B cell (primary cell): ENCODE data around the gene PPP3CA. TPM values are rescaled to one million over a fixed set of nuclear protein-coding genes. Genes with fewer than 3 reads are reported as not detected.

ENCODE experiments used
- ATAC-seq: fragments of 200-7000 bp; cut with Tn5 transposase; one replicate; pipeline ENCODE4 v1.10.0; 2021; ENCODE audit warnings: low read depth, mild to moderate bottlenecking, moderate number of reproducible peaks, moderate library complexity
- CTCF ChIA-PET: fragments of 350-600 bp; sonication (Branson Sonifier 250); formaldehyde crosslinking; loops from one replicate; lab custom pipeline; 2021; ENCODE audit warnings: antibody characterized with exemption, inconsistent platforms; lab: Charles Lee
- POLR2A ChIA-PET: fragments of 350-600 bp; sonication (Branson Sonifier 250); formaldehyde crosslinking; loops from one replicate; lab custom pipeline; 2021; ENCODE audit warnings: antibody characterized with exemption; lab: Charles Lee
- DNase-seq: peaks from one replicate; pipeline ENCODE4 v3.0.0; 2013
- H2AFZ ChIP-seq: 2 replicates; pipeline ENCODE4 v1.6.1; 2012; ENCODE audit warnings: mild to moderate bottlenecking, low read depth, low read length; ENCODE audit not compliant: insufficient read depth, poor library complexity, severe bottlenecking
- H3K27ac ChIP-seq, 2 donors: 1 replicate in 1 of 2; 2 replicates in 1 of 2; pipeline ENCODE4 v1.5.1; 2012 to 2013; ENCODE audit warnings: low read length in 2 of 2, mild to moderate bottlenecking in 2 of 2, moderate library complexity in 1 of 2
- H3K27me3 ChIP-seq, 4 experiments: fragments of 200-600 bp in 1 of 4; sonication (generic) in 1 of 4; replicated peaks in 1 of 4; 1 replicate in 2 of 4; 2 replicates in 2 of 4; pipeline versions ENCODE4 v1.6.1 to v1.7.0; 2013 to 2016; ENCODE audit warnings: low read length in 3 of 4, mild to moderate bottlenecking in 2 of 4, mixed read lengths in 1 of 4, moderate library complexity in 1 of 4; ENCODE audit not compliant: insufficient read depth in 4 of 4, control insufficient read depth in 3 of 4; ENCODE audit errors: control extremely low read depth in 1 of 4
- H3K36me3 ChIP-seq, 2 experiments: replicated peaks in 1 of 2; 1 replicate in 1 of 2; 2 replicates in 1 of 2; pipeline versions ENCODE4 v1.6.1 to v1.7.1; 2013; ENCODE audit warnings: low read length in 1 of 2; ENCODE audit not compliant: insufficient read depth in 2 of 2, control insufficient read depth in 1 of 2; ENCODE audit errors: control extremely low read depth in 1 of 2, extremely low read depth in 1 of 2
- H3K4me1 ChIP-seq, 2 donors: fragments of 200-600 bp in 1 of 2; sonication (generic) in 1 of 2; 1 replicate in 1 of 2; 2 replicates in 1 of 2; pipeline versions ENCODE4 v1.5.1 to v1.6.1; 2013 to 2017; ENCODE audit warnings: low read length in 2 of 2; ENCODE audit not compliant: control insufficient read depth in 2 of 2, insufficient read depth in 2 of 2
- H3K4me2 ChIP-seq: replicated peaks from 2 replicates; pipeline ENCODE3; 2012; ENCODE audit warnings: mild to moderate bottlenecking, low read depth, low read length; ENCODE audit not compliant: poor library complexity, severe bottlenecking
- H3K4me3 ChIP-seq, 5 experiments: fragments of 200-600 bp in 1 of 5; sonication (generic) in 1 of 5; 1 replicate in 3 of 5; 2 replicates in 2 of 5; pipeline versions ENCODE4 v1.5.1 to v1.7.0; 2011 to 2016; ENCODE audit warnings: low read length in 4 of 5, mild to moderate bottlenecking in 4 of 5, low read depth in 2 of 5, control low read depth in 1 of 5, moderate library complexity in 1 of 5; ENCODE audit not compliant: insufficient read depth in 1 of 5; ENCODE audit errors: control extremely low read depth in 1 of 5, extremely low read depth in 1 of 5
- H3K79me2 ChIP-seq: fragments of 200-600 bp; sonication (generic); one replicate; pipeline ENCODE4 v1.6.0; 2016; ENCODE audit warnings: low read length; ENCODE audit not compliant: control insufficient read depth, insufficient read depth
- H3K9ac ChIP-seq: fragments of 200-600 bp; sonication (generic); 2 replicates; pipeline ENCODE4 v1.6.1; 2017; ENCODE audit warnings: mild to moderate bottlenecking, low read length, moderate library complexity
- H3K9me3 ChIP-seq, 3 donors: one replicate each; pipeline versions ENCODE4 v1.6.1 to v1.7.1; 2013; ENCODE audit warnings: low read length in 2 of 3; ENCODE audit not compliant: control insufficient read depth in 2 of 3, insufficient read depth in 1 of 3; ENCODE audit errors: control extremely low read depth in 1 of 3
- H4K20me1 ChIP-seq: 2 replicates; pipeline ENCODE4 v1.6.0; 2012; ENCODE audit warnings: mild to moderate bottlenecking, low read length; ENCODE audit not compliant: insufficient read depth, control insufficient read depth, poor library complexity, severe bottlenecking
- H3K27ac Mint-ChIP-seq: one replicate; pipeline ENCODE4 v1.8.0; 2021; ENCODE audit warnings: mixed read lengths
- H3K27me3 Mint-ChIP-seq: one replicate; pipeline ENCODE4 v1.8.0; 2021; ENCODE audit warnings: mixed read lengths
- H3K4me1 Mint-ChIP-seq: one replicate; pipeline ENCODE4 v1.8.0; 2021; ENCODE audit warnings: mixed read lengths
- H3K4me3 Mint-ChIP-seq: one replicate; pipeline ENCODE4 v1.8.0; 2021; ENCODE audit warnings: mixed read lengths
- H3K9me3 Mint-ChIP-seq: one replicate; pipeline ENCODE4 v1.8.0; 2022; ENCODE audit warnings: mixed read lengths; ENCODE audit not compliant: insufficient read depth
- EZH2 ChIP-seq: IDR thresholded peaks from 2 replicates; pipeline ENCODE4 v1.6.1; 2012; ENCODE audit warnings: borderline replicate concordance, low read depth, mild to moderate bottlenecking, moderate library complexity, low read length; ENCODE audit not compliant: insufficient read depth, poor library complexity, severe bottlenecking
- WGBS: methylation state at CpG from one replicate; pipeline ENCODE4 v1.1.5; 2013; ENCODE audit warnings: missing lambda C conversion rate; ENCODE audit not compliant: insufficient coverage; 5-methylcytosine and 5-hydroxymethylcytosine counted together
- intact Hi-C: fragments of 100-400 bp; cut with micrococcal nuclease; formaldehyde crosslinking; loops from one replicate; pipeline ENCODE4 v1.10.0; 2022
- polyA plus RNA-seq: library from polyadenylated mRNA; depleted of rRNA; stranded (reverse); fragments of >200 nt; gene quantifications from 2 replicates; pipeline ENCODE4 v1.2.3, GENCODE V29; 2012
- total RNA-seq, 2 donors: library from RNA; stranded (reverse); fragments of 120-200 nt in 1 of 2; gene quantifications; 1 replicate in 1 of 2; 2 replicates in 1 of 2; pipeline versions ENCODE4 v1.2.3 to v1.2.4, GENCODE V29; 2013 to 2022
- TF ChIP-seq, protein P1 (sequence below): fragments of 200-600 bp; IDR thresholded peaks from one replicate; pipeline ENCODE4 v1.8.0; 2022; ENCODE audit warnings: antibody characterized with exemption, mild to moderate bottlenecking

PPP3CA gene
- total and polyA plus RNA-seq, 2 donors (not counting 1 experiment from before 2014, with no cell fraction given) = 14.3 to 85.1 TPM

DNA sequence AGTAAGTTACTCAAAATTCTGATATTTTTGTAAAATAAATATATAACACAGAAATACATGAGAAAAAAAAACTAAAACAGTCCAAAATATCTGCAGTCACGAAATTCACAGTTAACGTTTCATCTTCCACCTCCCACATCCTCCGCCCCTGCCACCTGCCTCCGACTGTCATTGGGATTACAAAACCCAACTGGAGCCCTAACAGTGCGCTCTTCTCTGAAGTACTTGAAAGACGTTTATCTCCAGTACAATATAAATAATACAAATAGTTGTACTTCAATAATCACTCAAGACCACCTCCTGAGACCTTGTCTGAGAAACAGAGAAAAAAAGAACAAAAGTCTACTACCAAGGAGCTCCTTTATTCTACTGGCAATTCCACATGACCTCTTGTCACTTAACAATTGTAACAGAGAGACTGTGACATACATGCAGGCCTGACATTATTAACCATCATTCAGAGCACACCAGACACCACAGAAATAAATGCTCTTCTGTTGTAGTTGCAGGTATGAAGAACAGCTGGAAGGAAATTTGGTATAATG, 280.6 kb downstream of the PPP3CA start:
- H3K4me1 Mint-ChIP-seq = peaks cover 14% of the 10 kb centered on the region
- no peaks in the 10 kb centered on the region for H3K9me3 ChIP-seq
- no peak for TF ChIP-seq EZH2
- TF ChIP-seq, protein P1, sequence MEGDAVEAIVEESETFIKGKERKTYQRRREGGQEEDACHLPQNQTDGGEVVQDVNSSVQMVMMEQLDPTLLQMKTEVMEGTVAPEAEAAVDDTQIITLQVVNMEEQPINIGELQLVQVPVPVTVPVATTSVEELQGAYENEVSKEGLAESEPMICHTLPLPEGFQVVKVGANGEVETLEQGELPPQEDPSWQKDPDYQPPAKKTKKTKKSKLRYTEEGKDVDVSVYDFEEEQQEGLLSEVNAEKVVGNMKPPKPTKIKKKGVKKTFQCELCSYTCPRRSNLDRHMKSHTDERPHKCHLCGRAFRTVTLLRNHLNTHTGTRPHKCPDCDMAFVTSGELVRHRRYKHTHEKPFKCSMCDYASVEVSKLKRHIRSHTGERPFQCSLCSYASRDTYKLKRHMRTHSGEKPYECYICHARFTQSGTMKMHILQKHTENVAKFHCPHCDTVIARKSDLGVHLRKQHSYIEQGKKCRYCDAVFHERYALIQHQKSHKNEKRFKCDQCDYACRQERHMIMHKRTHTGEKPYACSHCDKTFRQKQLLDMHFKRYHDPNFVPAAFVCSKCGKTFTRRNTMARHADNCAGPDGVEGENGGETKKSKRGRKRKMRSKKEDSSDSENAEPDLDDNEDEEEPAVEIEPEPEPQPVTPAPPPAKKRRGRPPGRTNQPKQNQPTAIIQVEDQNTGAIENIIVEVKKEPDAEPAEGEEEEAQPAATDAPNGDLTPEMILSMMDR = no peak
- H3K4me3 Mint-ChIP-seq = no peak overlapping the region
- H3K79me2 ChIP-seq = peaks cover 3% of the 10 kb centered on the region
- 81% methylated on average over 3 of the region's 6 CpGs for WGBS
- H3K4me1 ChIP-seq = no peaks in the 10 kb centered on the region
- no peak overlapping the region for H3K4me2 ChIP-seq
- ChIA-PET POLR2A (no interaction called here), CTCF (no interaction called here)
- no peak overlapping the region for H3K9ac ChIP-seq
- no peaks in the 10 kb centered on the region for H3K27me3 ChIP-seq
- no peak overlapping the region for H3K27ac Mint-ChIP-seq
- intact Hi-C loops = no loop called here
- H3K36me3 ChIP-seq = peaks cover 10 to 37% of the 10 kb centered on the region in 2 experiments
- no peak for DNase-seq
- H3K4me3 ChIP-seq = no peak overlapping the region
- H3K27ac ChIP-seq = no peak overlapping the region
- no peak overlapping the region for H2AFZ ChIP-seq
- H4K20me1 ChIP-seq = peaks cover 4% of the 10 kb centered on the region
- H3K9me3 Mint-ChIP-seq = no peaks in the 10 kb centered on the region
- H3K27me3 Mint-ChIP-seq = no peaks in the 10 kb centered on the region
- ATAC-seq = no peak

DNA sequence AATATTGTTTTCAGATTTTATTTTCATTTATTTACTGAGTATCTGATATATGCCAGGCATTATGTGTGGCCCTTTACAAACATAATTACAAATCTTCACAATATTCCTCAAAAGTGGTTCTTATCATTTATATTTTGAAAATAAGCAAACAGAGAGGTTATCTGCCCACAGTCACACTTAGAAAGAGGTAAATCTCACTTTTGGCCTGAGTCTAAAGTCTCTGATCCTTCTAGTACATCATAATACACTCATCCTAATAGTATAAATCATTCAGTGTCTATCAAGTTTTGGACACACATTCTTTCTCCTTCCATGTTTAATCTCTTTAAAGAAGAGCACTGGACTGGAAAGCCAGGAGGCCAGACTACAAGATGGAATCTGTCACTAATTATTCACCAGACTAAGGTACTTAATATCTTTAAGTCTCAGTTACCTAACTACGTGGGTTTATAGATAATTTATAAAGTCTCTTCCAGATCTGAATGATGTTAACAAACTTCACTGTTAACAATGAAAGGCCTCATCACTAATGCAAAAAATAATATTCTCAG, 281.3 kb downstream of the PPP3CA start:
- Histone ChIP-seq H3K27ac (no peak overlapping the region), H3K79me2 (peaks cover 3% of the 10 kb centered on the region), H3K9ac (no peak overlapping the region), H3K4me1 (no peaks in the 10 kb centered on the region), H4K20me1 (peaks cover 4% of the 10 kb centered on the region), H3K36me3 (peaks cover 7 to 30% of the 10 kb centered on the region in 2 experiments), H3K4me2 (no peak overlapping the region), H2AFZ (no peak overlapping the region), H3K4me3 (no peak overlapping the region), H3K27me3 (no peaks in the 10 kb centered on the region), H3K9me3 (no peaks in the 10 kb centered on the region)
- no peak for ATAC-seq
- Mint-ChIP-seq H3K27ac (no peak overlapping the region), H3K27me3 (no peaks in the 10 kb centered on the region), H3K9me3 (no peaks in the 10 kb centered on the region), H3K4me3 (no peak overlapping the region), H3K4me1 (peaks cover 14% of the 10 kb centered on the region)
- POLR2A ChIA-PET = no interaction called here
- no peak for TF ChIP-seq EZH2
- TF ChIP-seq, protein P1 = no peak
- DNase-seq = no peak
- no CpG with 5 or more reads among the region's 1 CpG for WGBS
- CTCF ChIA-PET = no interaction called here
- intact Hi-C loops = no loop called here
